ENCODE data around the gene GLT6D1.
"Not testable (repeated sequence)": the region's sequence is repeated elsewhere in the genome, so short reads cannot be mapped to it uniquely, and the experiment has no call there.

GLT6D1 gene

DNA sequence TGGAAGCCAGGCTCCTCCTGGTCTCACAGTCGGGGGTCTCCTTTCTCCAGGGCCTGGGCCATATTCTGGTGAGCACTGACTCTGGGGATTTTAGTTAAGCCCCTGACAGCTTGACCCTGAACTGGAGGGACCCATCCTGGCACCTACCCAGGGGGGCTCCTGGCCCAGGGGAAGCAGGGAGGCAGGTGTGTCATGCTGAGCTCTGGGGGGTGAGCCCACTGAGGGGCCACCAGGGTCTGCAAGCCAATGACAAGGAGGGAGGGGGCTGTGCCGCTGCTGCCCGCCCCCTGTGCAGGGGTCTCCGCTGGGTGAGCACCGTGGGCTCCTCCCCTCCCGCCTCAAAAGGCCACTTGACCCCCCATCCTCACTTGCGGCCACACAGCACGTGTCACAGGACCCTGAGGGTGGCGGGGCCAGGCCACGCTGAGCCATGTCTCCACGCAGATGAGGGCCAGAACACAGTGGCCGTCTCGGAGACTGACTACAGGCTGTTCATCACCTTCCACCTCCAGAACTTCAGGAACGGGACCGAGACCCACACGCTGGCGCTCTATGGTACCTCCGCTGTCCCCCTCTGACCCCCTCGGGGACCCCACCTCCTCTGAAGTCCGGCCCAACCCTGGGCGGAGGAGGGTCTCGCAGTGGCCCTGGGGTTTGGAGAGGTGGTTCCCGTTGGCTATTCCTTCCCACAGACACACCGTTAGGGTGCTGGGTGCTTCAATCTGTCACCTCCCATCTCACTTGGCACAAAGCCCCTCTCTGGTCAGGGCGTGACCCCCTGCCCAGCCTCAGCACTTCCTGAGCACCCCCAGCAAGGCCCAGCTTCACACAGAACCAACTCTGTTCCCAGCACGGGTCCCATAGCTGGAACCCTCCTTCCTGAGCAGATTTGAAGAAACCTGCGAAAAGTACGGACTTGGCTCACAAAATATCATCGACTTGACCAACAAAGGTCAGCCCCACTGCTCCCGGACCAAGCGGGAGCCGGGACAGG lies 25.8 kb upstream of the GLT6D1 start:
- DNase-seq = no peak

DNA sequence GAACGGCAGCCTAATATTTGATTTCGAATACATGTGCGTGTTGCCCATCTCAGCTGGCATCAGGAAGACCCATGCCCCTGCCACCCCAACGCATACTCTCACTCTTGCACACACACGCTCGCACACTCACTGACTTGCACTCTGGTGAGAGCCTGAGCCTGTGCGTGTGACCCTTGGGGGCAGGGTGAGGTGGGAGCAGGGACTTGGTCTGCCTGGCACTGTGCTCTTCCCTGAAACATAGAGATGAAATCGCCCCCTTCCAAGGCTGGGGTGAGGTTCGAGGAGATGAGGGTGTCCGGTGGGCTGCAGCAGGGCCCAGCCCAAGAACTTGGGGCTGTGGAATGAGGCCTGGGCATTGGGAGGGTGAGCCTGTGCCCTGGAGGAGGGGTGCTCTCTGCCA lies 24.9 kb upstream of the GLT6D1 start:
- no peak for DNase-seq

DNA sequence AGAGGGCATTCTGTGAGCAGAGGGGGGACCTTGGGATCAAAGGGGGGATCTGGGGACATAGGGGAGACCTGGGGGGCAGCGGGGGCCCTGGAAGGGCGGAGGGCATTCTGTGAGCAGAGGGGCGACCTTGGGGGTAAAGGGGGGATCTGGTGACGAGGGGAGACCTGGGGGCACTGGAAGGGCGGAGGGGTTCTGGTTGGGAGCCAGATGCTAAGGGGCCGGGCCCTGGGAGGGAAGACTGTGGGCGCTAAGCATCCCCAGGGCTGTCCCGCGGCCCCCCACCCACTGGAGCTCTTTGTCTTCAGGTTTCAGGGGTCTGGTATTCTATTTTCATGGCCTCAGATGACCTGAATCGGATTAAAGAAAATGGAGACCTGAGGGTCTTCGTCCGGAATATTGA lies 24.5 kb upstream of the GLT6D1 start:
- no peak for DNase-seq

DNA sequence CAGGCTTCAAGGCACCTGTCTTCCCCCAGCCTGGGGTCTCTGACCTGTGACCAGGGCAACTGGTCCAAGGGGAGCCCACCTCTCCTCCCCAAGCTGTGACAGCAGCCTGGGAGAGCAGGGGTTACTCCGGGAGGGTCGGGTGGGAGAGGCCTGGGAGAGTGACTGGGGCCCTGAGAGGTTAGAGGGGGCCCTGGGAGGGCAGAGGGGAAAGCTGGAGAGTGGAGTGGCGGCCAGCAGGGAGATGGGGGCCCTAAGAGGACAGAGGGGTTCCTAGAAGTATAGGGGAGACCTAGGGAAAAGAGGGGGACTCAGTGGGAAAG lies 24.1 kb upstream of the GLT6D1 start:
- no peak for DNase-seq

DNA sequence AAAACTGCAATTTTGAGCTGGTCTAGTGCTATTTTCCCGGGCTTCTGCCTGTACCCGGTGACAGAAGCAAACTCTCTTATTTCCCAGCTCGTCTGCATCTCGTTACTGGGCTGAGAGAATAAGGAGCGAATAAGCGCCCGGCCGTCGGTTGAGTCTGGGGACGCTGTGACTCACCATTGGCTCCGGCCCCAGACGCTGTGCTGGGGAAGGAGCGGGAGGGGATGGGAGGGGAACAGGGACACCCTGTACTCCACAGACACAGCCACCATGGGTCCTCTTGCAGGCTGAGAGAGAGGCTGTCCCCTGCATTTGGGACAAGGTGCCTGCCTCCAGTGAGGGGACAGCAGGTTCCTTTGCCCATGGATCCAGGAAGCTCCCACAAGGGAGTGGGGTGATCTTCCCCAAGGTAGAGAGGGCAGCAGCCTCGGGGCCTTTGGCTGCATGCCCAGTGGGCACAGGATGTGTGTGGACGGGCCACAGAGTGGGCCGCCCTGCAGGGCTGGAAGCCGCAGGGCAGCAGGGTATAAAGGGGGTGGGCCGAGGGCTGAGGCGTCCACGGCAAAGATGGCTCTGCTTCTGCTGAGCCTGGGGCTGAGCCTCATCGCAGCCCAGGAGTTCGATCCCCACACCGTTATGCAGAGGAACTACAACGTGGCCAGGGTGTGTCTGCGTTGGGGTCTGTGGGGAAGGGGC lies 23.6 kb upstream of the GLT6D1 start, which contains the start of gene LCN9:
LCN9 (plus strand) TSS at position 552 of the 693 bp plus-strand sequence; CDS start at position 565, 13 bp downstream.
- no peak for DNase-seq

DNA sequence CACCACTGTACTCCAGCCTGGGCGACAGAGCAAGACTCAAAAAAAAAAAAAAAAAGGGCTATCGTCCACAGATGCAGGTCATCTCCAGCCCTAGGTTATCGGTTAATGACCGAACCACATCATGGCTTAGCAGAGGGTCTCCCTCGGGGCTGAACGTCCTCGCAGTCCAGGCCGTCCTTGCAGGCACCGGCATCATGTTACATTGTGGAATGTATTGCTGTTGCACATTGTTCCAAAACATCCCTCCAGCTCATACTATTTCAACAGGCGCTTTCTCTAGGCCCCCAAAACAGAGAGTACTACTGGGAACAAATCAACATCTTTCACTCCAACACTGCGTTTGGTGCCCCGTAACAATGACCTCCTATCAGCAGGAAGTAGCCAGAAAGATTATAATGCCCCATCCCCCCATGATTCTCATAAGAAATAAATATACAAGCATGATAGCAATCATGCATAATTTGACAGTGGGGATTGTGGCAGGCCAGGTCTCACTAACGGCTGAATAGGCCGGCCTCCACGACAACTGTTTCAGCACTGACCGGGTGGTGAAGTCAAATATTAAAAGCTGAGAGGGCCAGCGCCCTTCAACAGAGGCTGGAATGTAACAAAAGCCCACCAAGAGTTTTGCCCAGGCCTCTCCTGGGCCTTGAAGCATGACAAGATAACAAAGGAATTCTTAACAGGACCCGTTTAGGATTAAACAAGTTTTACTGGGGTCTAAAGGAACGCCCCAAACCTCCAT lies 22.6 kb upstream of the GLT6D1 start:
- DNase-seq = no peak

DNA sequence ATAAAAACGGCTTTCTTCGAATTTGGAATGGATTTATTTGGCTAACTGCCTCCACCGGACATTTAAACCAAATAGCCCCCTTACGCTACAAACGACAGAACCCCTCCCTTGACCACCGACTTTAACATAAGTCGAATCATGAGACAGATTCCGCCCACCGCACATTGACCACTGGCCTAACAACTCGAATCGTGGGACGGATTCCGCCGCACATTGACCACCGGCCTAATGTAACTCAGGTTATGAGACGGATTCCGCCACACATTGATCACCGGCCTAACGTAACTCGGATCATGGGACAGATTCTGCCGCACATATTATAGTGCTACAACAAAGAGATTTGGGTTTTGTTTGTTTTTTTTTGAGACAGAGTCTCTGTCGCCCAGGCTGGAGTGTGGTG lies 21.1 kb upstream of the GLT6D1 start:
- DNase-seq = no peak

DNA sequence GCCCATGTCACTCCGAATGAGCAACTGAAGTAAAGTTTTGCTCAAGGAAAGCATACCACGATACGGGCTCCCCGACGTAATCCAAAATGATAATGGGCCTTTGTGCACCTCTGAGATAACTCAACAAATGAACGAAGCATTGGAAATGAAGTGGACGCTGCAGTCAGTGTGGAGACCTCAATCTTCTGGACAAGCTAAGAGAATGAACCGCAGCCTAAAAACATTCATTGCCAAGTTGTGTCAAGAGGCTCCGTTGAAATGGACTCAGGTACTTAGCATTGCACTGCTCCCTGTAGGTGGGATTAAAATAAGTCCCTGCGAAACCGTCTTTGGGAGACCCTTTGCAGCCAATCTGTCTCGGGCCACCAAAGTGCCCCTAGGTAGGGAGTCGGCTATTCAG lies 19.9 kb upstream of the GLT6D1 start:
- no peak for DNase-seq

DNA sequence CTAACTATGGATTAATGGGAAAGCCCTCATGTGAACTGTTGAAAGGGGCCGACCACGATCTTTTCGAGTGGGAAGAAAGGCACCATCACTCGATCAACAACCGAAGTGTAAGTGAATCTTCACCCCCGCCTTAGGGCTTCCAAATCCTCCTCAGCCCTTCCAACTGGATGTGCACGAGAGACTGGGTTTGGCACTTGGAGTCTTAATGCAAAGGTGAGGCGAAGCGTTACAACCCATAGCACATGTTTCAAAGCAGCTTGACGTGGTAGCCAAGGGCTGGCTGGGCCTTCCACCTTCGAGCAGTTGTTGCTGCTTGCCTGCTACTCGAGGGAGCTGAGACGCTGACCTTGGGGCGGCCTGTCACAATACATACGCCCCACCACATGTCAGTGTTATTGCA lies 18.1 kb upstream of the GLT6D1 start:
- no peak for DNase-seq

DNA sequence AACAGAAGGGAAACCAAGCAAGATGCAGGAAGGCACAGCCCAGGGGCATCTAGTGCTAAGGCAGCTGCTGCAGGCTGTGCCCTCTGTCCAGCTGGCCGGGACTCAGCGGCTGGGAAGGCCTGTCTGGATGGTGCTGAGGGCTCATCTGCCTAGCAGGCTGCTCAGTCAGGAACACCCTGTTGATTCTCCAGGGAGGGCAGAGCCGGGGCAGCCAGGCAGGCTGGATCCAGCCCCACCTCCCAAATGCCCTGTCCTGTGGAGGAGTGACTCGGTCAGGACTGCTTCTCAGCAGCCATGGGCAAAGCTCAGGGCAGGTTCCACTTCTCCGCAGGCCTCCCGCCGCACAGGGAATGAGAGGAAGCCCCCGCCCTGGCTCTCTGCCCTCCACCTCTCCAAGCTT lies 16.0 kb upstream of the GLT6D1 start:
- DNase-seq = no peak

DNA sequence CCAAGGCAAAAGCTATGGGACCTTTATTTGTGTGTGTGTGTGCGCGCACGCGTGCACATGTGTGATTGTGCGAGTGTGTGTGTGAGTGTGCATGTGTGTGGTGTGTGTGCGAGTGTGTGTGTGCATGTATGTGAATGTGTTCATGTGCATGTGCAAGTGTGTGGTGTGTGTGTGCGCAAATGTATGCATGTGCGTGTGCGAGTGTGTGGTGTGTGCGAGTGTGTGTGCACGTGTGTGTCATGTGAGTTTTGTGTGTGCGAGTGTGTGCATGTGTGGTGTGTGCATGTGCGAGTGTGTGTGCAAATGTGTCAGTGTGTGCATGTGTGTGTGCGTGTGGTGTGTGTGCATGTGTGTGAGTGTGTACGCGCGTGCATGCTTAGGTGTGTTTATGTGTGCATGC lies 11.1 kb upstream of the GLT6D1 start:
- no peak for DNase-seq

DNA sequence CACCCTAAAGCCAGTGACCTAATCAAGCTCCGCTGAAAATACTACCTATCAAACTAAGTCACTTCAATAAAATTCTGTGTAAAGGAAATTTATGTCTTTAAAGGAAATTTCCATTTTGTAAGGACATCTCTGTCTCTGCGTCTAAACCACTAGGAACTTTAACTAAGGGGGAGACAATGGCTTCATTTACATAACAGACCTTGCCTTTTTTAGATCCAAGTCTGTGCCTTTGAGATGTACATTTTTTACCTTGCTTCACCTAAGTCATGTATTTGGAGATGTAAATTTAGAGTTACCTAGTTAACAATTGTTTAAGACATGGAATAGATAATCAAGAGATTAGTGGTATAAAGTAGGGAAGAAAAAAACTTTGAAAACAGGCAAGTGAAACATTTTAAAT lies 10.2 kb upstream of the GLT6D1 start:
- no peak for DNase-seq

DNA sequence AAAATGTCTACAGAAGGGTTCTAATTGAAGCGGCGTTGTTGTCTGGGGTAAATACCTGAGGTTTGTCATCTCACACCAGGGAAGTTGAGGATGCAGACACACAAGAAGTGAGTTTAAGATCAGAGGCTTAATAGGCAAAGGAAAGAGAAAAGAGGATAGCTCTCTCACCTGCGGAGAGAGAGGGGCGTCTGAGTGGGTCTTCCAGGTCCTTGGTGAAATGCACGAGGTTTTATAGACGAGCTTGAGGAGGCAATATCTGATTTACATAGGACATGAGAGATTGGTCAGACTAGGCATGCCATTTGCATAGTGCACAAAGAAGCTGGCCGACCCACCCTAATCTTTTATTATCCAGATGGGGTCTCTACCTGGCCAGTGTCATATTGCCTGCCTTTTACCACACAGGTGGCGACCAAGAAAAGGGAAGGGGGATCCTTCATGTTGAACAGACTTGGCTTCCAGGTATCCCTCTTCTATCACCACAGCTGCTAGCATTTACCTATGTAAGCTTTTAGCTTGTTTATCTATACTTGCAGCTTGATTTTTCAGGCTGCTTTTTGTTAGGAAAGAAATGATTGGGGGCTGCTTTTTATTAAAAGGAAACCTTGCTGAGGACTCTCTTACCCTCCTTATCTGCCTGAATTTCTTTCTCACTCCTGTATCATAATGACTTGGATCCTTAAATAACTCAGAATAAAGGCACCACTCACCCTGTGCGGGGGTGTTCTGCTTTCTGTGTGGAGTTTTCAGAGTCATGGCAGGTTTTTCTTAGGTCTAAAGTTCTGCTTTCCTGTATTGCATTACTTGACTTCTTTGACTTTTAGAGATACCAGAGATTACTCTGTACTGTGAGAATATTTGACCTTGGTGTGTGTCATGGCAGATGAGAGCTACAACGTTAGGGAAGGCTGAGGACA lies 9.4 kb upstream of the GLT6D1 start:
- no peak for DNase-seq

DNA sequence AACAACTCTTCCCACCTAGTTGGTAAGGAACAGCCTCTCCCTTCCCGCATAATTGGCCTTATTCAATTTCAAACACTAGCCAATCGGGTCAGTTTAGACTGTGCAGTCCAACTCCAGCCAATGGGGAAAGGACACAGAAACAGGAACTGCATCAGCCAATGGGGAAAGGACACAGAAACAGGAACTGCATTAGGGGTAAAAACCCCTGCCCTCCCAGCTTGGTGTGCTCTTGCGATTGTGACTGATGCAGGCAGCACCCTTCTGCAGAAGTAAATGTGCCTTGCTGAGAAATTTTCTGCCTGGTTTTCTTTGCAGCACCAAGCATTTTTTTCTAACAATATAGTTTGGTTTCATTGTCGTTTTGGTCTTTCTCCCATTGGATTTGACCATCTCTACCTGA lies 8.5 kb upstream of the GLT6D1 start:
- no peak for DNase-seq

DNA sequence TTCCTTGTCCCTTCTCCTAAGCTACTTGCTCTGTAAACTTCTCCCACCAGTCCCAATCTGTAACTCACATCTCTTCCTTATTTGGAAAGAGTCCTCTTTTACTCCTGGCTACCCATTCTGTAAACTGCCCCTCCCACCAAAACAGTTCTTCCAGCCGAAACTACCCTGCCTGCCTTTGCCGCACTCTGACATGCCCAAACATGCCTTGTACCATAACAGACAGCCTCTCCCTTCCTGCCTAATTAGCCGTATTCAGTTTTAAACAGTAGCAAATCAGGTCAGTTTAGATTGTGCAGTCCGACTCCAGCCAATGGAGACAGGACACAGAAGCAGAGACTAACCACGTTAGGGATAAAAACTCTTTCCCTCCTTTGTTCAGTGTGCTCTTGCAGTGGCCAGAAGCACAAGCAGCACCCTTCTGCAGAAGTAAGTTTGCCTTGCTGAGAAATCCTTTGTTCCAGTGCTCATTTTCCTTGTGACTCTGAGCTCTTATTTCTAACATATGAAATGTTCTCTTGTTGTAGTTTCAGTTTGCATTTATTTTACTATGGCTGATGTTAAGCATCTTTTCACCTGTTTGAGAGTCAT lies 5.4 kb upstream of the GLT6D1 start:
- no peak for DNase-seq

DNA sequence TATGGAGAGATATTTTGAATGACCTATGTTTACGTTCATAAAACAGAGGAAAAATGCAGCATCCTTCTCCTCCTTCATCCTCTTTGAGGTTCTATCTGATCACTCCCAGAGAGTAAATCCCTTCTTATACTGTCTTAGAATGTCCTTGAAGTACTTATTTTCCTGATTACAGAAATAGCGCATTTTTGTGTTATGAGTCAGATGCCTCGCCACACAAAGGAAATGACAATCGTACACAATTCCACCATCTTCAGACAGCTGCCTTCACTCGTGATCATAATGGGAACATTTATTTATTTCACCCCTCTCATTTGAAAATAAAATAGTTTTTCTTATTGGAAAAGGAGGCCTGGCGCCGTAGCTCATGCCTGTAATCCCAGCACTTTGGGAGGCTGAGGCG lies 2.4 kb upstream of the GLT6D1 start:
- DNase-seq = no peak

DNA sequence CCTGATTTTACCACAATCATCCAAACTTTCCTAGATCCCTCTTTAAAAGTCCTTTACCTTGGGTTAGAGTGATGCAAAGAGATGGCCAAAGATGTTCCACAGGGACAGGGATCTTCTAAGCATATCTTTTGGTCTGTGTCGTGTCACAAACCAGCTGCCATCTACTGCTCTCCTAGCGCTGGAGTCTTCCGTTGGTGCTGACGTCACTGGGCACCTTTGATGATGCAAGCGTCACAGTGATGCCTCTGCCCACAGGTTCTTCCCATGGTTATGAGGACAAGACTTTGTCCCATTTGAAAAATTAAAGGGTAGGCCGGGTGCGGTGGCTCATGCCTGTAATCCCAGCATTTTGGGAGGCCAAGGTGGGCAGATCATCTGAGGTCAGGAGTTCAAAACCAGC lies 1.7 kb upstream of the GLT6D1 start:
- DNase-seq = no peak

DNA sequence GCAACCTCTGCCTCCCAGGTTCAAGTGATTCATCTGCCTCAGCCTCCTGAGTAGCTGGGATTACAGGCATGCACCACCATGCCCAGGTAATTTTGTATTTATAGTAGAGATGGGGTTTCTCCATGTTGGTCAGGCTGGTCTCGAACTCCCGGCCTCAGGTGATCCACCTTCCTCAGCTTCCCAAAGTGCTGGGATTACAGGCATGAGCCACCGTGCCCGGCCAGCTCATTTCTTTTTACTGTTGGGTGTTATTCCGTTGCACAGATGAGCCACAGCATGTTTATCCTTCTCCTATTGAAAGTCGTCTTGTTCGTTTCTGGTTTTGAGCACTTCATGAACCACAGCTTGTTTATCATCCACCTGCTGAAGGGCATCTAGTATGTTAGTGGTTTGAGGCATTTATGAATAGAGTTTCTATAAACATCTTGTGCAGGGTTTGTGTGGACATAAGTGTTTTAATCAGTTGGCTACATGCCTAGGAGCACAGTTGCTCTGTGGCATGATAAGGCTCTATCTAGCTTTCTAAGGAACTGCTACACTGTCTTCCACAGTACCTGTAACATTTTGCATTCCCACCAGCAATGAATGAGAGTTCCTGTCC lies 2.3 kb downstream of the GLT6D1 start:
- DNase-seq = not testable (repeated sequence)

DNA sequence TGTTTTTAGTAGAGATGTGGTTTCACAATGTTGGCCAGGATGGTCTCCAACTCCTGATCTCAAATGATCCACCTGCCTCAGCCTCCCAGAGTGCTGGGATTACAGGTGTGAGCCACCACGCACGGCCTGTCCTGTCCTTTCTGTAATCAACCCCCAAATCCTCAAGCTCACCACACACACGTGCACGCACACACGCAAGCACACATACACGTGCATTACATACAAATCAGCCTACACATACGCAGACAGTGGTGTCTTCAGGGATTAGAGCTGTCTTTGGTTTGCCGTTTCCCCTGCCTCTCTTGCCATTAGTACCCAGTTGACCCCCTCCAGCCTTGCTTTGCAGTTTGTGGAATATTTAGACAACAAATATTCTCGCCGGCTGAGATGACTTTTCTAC lies 6.5 kb downstream of the GLT6D1 start:
- no peak for DNase-seq

DNA sequence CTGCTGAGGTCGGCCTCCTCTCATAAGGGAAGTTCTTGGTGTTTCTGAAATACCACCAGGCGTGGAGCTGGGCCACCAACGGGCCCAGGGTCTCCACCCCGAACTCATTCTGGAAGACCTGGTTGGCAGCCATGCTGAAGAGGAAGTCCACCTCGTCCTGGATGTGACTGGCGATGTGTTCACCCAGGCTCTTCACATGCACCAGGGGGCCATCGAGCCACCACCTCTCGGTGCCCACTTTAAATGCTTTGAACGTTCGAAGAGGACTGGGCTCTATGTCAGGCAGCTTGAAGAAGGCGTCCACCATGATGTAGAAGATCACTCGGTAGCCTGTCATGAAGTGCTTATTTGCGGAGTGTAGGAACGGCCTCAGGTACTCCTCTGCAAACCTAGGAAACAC lies 15.1 kb downstream of the GLT6D1 start:
- DNase-seq = no peak

DNA sequence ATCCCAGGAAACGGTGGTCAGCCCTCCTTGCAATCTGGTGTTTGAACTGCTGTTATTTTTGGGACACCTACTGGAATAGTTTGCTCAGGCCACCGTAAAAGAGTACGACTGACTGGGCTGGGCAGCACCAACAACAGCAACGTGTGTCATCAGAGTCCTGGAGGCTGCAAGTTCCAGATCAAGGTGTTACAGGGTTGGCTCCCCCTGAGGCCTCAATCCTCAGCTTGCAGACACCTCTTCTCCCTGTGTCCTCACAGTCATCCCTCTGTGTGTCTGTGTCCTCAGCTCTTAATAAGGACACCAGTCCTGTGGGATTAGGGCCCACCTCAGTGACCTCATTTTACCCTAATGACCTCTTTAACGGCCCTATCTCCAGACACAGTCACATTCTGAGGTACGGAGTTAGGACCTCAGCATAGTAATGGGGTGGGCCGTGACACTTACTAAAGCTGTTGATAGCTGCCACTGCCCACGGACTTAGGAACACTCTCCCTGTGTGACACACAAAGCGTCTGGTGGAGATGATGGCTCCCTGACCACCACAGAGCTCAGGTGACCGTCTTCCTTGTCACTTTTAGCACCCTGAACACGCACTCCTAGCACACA lies 16.8 kb downstream of the GLT6D1 start:
- no peak for DNase-seq

All from CD4-positive, alpha-beta T cell treated with Interleukin-12 subunit alpha and Interleukin-12 subunit beta, for 1 hour (primary cell).